Epithelial cell of proximal tubule (primary cell): ENCODE data around the gene SIMC1. TPM values are rescaled to one million over a fixed set of nuclear protein-coding genes. Genes with fewer than 3 reads are reported as not detected.

Experiments
- DNase-seq: peaks from one replicate; pipeline ENCODE4 v3.0.0-alpha.2; 2011; ENCODE audit warnings: low read depth
- H3K4me3 ChIP-seq: 2 replicates; pipeline ENCODE4 v1.5.1; 2011; ENCODE audit warnings: low read depth, mild to moderate bottlenecking, low read length
- total RNA-seq: library from RNA; depleted of rRNA; stranded (reverse); fragments of >200 nt; gene quantifications from 2 replicates; pipeline ENCODE4 v1.2.3, GENCODE V29; 2015
- TF ChIP-seq, protein P1 (sequence below): conservative IDR thresholded peaks from 2 replicates; pipeline ENCODE4 v1.5.1; 2012; ENCODE audit warnings: low read depth, mild to moderate bottlenecking, low read length

Gene SIMC1
- total RNA-seq, 1 donor from 2014 or later = 12.2 TPM

DNA sequence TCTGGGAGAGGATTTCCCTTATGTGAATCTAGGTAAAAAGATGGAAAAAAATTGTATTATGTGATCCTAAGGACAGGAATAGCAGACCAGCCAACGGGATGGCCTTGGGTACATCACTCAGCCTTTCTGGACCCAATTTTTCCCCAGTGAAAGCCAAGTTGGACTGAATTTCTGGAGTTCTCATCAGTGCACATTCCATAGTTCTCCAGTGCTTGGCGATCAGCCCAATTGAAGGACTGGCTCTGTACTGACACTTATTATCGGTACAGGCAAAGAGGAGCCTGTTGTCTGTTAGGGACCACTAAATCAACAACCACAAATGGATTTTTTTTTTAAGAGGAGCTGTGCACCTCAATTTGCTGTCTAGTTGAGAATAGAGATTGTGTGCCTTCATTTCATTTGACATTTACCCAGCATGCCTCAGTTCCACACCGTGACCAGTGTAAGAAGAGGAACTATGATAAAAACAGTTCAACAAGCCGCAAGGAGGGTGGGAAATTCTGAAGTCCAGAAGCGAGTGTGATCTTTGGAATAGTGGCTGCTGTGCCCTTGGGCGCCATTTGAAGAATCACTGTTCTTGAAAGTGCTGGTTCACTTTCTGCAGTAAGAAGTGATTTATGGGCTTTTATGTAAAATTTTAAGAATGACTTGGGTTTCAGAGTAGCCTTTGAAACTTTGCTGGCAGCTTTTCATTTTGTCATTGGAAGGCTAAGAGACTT, 135.0 kb downstream of the SIMC1 start:
- no peak overlapping the region for H3K4me3 ChIP-seq
- TF ChIP-seq, protein P1, sequence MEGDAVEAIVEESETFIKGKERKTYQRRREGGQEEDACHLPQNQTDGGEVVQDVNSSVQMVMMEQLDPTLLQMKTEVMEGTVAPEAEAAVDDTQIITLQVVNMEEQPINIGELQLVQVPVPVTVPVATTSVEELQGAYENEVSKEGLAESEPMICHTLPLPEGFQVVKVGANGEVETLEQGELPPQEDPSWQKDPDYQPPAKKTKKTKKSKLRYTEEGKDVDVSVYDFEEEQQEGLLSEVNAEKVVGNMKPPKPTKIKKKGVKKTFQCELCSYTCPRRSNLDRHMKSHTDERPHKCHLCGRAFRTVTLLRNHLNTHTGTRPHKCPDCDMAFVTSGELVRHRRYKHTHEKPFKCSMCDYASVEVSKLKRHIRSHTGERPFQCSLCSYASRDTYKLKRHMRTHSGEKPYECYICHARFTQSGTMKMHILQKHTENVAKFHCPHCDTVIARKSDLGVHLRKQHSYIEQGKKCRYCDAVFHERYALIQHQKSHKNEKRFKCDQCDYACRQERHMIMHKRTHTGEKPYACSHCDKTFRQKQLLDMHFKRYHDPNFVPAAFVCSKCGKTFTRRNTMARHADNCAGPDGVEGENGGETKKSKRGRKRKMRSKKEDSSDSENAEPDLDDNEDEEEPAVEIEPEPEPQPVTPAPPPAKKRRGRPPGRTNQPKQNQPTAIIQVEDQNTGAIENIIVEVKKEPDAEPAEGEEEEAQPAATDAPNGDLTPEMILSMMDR = no peak
- no peak for DNase-seq

DNA sequence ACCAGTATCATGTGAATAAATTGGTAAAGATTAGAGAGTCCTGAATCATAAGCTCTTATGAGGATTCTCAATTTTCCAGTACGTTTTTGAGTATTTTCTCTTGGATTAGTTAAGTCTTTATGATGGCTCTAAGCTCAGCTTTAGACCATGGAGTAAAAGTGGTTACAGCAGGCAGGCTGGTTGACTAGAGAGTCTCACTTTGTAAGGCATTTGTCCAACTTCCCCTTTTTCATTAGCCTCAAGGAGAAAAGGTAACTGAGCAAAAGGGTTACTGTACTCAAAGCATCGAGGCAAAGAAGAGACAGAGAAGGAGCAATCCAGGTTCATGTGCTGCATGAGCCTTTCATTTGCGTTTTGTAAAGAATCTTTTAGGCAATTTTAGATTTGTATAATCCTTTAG, 141.7 kb downstream of the SIMC1 start:
- no peak for DNase-seq
- TF ChIP-seq, protein P1 = no peak
- H3K4me3 ChIP-seq = no peak overlapping the region

DNA sequence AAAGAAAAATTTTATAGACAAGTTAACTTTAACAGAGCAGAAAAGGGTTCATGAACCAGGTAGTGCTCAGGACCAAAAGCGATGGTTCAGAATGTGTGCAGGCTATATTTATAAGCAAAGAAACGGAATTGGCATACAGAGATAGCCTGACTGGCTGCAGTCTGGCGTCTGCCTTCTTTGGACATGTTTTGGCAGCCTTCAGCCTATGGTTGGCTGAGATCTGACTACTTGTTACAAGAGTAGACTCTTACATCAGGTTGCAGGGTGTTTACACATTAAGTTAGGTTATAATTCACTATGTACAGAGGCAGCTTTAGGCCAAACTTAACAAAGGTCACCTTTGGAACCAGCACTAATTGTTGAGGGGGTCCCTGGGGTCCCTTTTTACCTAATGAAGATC, 143.2 kb downstream of the SIMC1 start:
- no peak for DNase-seq
- H3K4me3 ChIP-seq = no peak overlapping the region
- TF ChIP-seq, protein P1 = no peak

DNA sequence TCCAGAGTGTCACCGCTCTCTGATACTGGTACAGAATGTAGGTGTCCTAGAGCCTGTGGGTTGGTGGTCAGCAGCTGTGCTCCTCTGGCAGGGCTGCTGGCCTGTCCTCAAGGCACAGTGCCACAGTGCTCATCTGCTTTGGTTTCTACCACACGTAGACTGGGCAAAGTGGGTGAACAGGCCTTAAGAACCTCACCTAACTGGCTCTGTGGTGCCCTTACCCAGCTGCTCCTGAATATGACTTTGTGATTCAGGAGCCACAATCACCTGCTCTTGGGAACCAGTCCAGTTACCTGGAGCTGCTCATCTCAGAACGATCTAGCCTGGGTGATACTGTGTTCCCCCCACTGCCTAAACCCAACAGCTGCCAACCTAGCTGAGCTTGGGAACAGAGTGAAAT, 143.8 kb downstream of the SIMC1 start:
- no peak overlapping the region for H3K4me3 ChIP-seq
- no peak for DNase-seq
- TF ChIP-seq, protein P1 = no peak

DNA sequence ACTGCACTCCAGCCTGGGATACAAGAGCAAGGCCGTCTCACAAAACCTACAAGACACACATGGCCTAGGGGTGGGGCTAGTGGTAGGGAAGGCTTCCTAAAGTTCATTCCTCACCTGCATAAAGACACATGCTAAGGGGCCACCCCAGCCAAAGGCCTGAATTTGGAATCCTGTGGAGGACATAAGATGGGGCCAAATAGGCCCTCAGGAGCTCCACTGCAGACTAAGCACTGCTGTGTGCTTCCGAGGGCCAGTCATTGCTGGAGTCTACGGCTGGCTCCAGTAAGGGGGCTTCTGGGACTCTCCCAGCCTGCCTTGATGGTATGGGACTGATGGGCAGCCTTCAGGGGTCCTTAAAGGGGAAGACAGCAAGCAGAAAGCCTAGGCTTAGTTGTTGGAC, 144.5 kb downstream of the SIMC1 start:
- DNase-seq = no peak

DNA sequence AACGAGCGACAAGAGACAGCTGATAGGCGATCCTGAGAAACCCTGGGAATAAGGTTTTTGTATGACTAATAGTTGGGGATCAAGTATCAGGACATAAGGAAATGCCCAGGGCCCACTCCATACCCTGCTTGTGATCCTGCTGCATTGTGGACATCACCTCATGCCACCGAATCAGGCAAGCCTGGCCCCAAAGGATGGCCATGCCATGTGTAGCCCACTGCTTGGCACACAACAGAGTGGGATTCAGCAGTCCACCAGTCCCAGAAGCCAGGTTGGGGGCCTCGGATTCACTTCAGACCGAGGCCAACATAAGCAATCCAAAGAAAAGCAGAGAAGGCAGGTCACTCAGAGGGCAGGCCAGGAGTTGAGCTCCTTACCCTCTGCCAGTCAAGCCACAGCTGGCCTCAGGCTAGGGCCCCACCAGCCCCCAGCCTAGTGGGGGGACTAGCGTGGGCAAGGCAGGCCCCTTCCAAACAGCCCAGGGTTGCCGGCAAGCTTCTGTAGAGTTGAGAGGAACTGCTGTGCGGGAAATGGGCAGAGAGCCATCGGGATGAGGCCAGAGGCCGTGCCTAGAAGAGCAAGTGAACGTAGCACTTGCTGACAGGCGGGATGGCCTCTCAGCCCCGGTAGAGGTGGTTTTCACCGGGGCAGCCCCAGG, 145.2 kb downstream of the SIMC1 start:
- no peak for DNase-seq
- H3K4me3 ChIP-seq = no peak overlapping the region
- TF ChIP-seq, protein P1 = no peak

More for the DNA sequence above, 144.5 kb downstream of the SIMC1 start:
- TF ChIP-seq, protein P1 = no peak
- H3K4me3 ChIP-seq = no peak overlapping the region
